Measurements from ENCODE around the gene SPOPL. TPM values are rescaled to one million over a fixed set of nuclear protein-coding genes. Genes with fewer than 3 reads are reported as not detected.

Gene SPOPL
- total and polyA plus RNA-seq, 2 of the 4 experiments (the other 2 are of a cell fraction) = 4.8 to 20.3 TPM

GRCh38 chr2:138475277-138475776 lies 26.2 kb upstream of the SPOPL start:
- H2AFZ ChIP-seq (replicated peaks; ENCODE audit: low read length, poor library complexity) = no peak overlapping the region
- H3K36me3 ChIP-seq (ENCODE audit: control insufficient read depth, insufficient read depth, low read length) = no peaks in the 10 kb centered on the region
- H3K18ac ChIP-seq (ENCODE audit: low read depth, low read length) = no peak overlapping the region
- no peak overlapping the region for H2BK5ac ChIP-seq (ENCODE audit: low read depth, low read length, poor library complexity, severe bottlenecking)
- H3K27ac ChIP-seq (ENCODE audit: insufficient read depth, low read length) = no peak overlapping the region
- in situ Hi-C loops (cut with MboI; ENCODE audit: low sequenced_read_pairs) = no loop called here
- no peak overlapping the region for H3K4me3 ChIP-seq (ENCODE audit: insufficient read depth, low read depth, low read length)
- DNase-seq (no peak), ATAC-seq (ENCODE audit: low read depth) (no peak)
- no peaks in the 10 kb centered on the region for H3K79me1 ChIP-seq (ENCODE audit: low read depth in 1 of 2, low read length in 2 of 2)
- TF ChIP-seq USF2 (IDR thresholded peaks at IDR 0.05; ENCODE audit: low read depth, low read length) = no peak
- no peak for TF ChIP-seq MAZ (IDR thresholded peaks at IDR 0.05; ENCODE audit: borderline replicate concordance, low read depth, low read length)
- TF ChIP-seq MAFK (IDR thresholded peaks at IDR 0.05; ENCODE audit: low read depth, low read length) = no peak
- TF ChIP-seq SMC3 (IDR thresholded peaks at IDR 0.05; ENCODE audit: low read depth, low read length) = no peak
- TF ChIP-seq NFE2L2 (IDR thresholded peaks at IDR 0.05; ENCODE audit: low read depth, low read length) = no peak
- TF ChIP-seq RFX5 (IDR thresholded peaks at IDR 0.05; ENCODE audit: low read depth, low read length) = no peak
- ChIA-PET POLR2A (ENCODE audit: unreplicated experiment) (no interaction called here), CTCF (no interaction called here)
- H4K8ac ChIP-seq (ENCODE audit: low read depth in 2 of 2, low read length in 2 of 2) = no peak overlapping the region
- dilution Hi-C loops (cut with HindIII; ENCODE audit: low sequenced_read_pairs, unreplicated experiment) = no loop called here
- no peak overlapping the region for H2BK20ac ChIP-seq (ENCODE audit: low read depth, low read length)
- H3K4ac ChIP-seq (ENCODE audit: low read depth, low read length) = no peak overlapping the region
- H2BK15ac ChIP-seq (ENCODE audit: low read depth, low read length) = no peak overlapping the region
- no peak overlapping the region for H2AK9ac ChIP-seq (replicated peaks; ENCODE audit: low read depth, low read length, poor library complexity)
- 33% methylated on average over 4 of the region's 4 CpGs; no CpG with 5 or more reads in 1 of the 2 experiments for WGBS, 2 experiments (ENCODE audit: extremely low coverage in 2 of 2, insufficient read length in 1 of 2)
- H3K4me1 ChIP-seq (ENCODE audit: control insufficient read depth, insufficient read depth, low read length) = no peaks in the 10 kb centered on the region
- H3K23ac ChIP-seq (ENCODE audit: low read depth, low read length) = no peak overlapping the region
- no TSS peak for BruUV-seq (replicated peaks)
- H4K91ac ChIP-seq (ENCODE audit: insufficient read depth, low read depth, low read length) = no peak overlapping the region
- H4K20me1 ChIP-seq (ENCODE audit: insufficient read depth, low read length) = no peaks in the 10 kb centered on the region
- intact Hi-C loops (cut with micrococcal nuclease) = no loop called here
- H2AK5ac ChIP-seq (ENCODE audit: low read depth, low read length) = no peak overlapping the region
- no peak overlapping the region for H3K4me2 ChIP-seq (ENCODE audit: low read depth, low read length)
- H3K9me1 ChIP-seq (ENCODE audit: insufficient read depth, low read length) = no peaks in the 10 kb centered on the region
- H4K5ac ChIP-seq (ENCODE audit: low read depth, low read length) = no peak overlapping the region
- H3K9me3 ChIP-seq (ENCODE audit: control insufficient read depth, insufficient read depth, low read length) = no peaks in the 10 kb centered on the region
- H3K27me3 ChIP-seq (ENCODE audit: control insufficient read depth, insufficient read depth, low read length) = no peaks in the 10 kb centered on the region
- H2BK120ac ChIP-seq (ENCODE audit: low read depth, low read length) = no peak overlapping the region
- no peak overlapping the region for H3K9ac ChIP-seq (ENCODE audit: low read depth, low read length)
- no peak overlapping the region for H3K14ac ChIP-seq (replicated peaks; ENCODE audit: low read depth, low read length)
- no peak overlapping the region for H3K56ac ChIP-seq (ENCODE audit: extremely low read depth, insufficient read depth, low read length)
